ENCODE results near the gene PSAP. TPM values are rescaled to one million over a fixed set of nuclear protein-coding genes. Genes with fewer than 3 reads are reported as not detected.
"Not testable (repeated sequence)": the region's sequence is repeated elsewhere in the genome, so short reads cannot be mapped to it uniquely, and the experiment has no call there.

PSAP gene
- polyA plus RNA-seq, 3 donors: 323 to 822 (median 464) TPM

DNA sequence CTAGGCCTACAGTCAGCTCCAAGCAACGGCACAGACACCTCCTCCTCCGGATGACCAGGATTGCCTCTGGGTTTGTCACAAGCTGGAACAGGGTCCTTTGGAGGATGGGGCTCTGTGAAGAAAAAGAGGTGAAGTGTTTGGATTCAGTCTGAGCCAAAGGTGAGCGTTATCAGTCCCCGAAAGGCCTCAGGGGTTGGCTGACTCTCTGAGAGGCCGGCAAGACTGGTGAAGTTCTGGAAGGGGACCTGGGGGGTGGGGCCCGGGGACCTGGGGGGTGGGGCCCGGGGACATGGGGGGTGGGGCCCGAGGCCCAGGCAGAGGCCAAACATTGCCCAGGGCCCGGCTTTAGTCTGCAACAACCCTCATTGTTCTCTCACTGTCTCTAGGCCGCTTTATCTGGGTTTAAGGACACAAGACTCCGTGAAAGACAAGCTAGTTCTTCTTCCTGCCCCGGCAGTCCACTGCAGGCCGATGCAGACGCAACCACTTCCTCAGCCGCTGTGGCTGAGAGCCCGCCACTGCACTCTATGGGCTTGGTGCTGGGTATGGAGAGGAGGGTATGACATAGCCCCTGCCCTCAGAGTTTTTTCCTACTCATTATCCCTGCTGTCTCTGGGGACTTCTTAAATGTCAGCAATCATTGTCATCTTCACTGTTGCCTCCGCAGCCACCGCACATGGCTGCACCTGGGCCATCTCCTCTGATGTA lies 27.4 kb upstream of the PSAP start:
- H3K27ac ChIP-seq (ENCODE audit: low read depth, low read length): no peak overlapping the region
- WGBS, 3 donors: 39 to 44% (median 43%) methylated on average over 15 to 18 of the region's 18 CpGs

DNA sequence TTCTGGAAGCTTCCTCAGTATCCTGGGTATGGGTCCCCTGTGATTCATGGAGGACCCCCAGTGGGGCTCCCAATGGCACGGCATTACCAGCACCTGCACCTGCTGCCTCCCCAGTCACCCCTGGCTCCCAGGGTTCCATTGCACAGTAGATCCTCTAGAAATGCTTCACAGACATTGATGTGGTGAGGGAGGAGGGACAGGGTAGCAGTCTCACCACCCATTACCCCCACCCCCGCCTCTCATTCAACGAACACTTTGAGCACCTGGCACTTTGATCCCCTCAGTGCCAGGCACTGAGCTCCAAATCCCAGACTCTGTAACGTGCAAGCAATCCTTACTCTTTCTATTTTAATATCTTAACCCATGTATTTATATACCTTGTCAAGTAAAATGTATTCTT lies 26.8 kb upstream of the PSAP start:
- no peak overlapping the region for H3K27ac ChIP-seq (ENCODE audit: low read depth, low read length)
- 78 to 90% (median 90%) methylated on average over 4 of the region's 4 CpGs for WGBS, 3 donors

DNA sequence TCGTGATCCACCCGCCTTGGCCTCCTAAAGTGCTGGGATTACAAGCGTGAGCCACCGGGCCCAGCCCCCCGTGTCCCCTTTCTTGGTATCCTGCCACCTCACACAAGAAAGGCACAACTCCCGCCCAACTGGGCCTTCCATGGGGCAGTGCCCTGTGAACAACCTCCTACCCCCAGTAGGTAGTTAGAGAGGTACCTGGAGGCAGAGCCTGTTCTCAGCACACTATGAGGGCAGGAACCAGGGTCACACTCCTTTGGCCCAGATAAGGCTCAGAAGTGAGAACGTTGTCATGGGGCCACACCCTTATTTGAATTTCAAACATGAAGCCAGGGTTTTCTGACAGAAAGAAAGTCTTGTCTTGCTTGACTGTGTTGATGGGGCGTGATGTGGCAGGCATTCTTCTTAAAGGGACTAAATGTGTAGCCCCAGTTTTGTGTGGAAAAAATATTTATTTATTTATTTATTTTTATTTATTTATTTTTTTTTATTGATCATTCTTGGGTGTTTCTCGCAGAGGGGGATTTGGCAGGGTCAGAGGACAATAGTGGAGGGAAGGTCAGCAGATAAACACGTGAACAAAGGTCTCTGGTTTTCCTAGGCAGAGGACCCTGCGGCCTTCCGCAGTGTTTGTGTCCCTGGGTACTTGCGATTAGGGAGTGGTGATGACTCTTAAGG lies 23.8 kb upstream of the PSAP start:
- not testable (repeated sequence) for H3K27ac ChIP-seq (ENCODE audit: low read depth, low read length)
- WGBS, 3 donors: 86 to 93% (median 90%) methylated on average over 12 to 13 of the region's 13 CpGs

DNA sequence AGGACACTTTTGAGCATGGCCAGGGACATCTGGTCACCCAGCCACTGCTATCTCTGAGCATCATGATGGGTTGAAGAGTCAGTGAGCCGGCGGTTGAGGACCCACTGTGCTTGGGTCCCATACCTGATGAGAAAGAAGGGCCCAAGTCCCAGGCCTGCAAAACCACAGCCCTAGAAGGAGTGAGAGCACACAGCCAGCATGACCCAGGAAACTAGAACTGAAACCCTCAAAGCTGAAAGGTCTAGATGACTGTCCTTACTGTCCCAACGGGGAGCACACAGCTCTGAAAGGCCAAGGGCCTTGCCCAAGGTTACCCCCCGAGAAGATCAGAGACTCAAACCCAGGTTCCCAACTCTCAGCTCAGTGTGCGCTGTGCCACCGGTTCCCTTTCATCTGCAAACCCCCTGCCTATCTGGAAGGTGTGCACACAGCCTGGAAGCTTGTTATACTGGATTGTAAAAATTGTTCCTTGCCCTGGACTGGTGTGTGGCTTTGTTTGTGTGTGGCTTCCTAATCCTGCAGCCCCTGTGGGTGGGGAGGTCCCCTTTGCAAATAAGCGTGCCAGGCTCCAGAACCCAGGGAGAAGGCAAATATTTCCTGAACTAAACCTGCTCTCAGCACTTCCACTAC lies 22.6 kb upstream of the PSAP start:
- WGBS, 3 donors: 84 to 92% (median 87%) methylated on average over 7 of the region's 7 CpGs
- no peak overlapping the region for H3K27ac ChIP-seq (ENCODE audit: low read depth, low read length)

DNA sequence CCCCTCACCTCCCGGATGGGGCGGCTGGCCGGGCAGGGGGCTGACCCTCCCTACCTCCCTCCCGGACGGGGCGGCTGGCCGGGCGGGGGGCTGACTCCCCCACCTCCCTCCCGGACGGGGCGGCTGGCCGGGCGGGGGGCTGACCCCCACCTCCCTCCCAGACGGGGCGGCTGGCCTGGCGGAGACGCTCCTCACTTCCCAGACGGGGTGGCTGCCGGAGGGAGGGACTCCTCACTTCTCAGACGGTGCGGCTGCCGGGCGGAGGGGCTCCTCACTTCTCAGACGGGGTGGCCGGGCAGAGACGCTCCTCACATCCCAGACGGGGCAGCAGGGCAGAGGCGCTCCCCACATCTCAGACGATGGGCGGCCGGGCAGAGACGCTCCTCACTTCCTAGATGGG lies 18.6 kb upstream of the PSAP start:
- whole genome bisulfite sequencing, 3 donors: 90 to 95% (median 93%) methylated on average over 13 to 32 of the region's 32 CpGs

DNA sequence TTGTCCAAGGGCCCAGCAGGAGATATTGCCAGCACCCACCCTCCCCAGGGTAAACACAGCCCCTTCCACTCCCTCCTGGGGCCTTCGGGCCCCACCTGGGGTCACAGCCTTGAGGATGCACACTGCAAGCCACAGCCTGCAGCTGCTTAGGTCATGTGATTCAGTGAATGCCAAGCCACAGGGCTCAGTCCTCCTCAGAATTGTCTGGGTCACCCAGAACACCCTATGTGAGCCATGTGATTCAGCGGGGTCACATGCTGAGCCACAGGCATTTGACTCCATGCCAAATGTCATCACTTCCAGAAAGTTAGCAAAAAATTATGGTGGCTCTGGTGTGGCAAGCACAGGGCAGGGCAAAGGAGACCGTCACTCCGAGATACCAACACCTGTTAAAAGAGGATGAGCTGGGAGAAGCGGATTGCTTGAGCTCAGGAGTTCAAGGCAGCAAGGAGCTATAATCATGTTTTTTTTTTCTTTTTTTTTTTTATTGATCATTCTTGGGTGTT lies 17.2 kb upstream of the PSAP start:
- 52 to 87% (median 60%) methylated on average over 5 of the region's 5 CpGs for WGBS, 3 donors
- no peak overlapping the region for H3K27ac ChIP-seq (ENCODE audit: low read depth, low read length)

More for the DNA sequence above, 18.6 kb upstream of the PSAP start:
- not testable (repeated sequence) for H3K27ac ChIP-seq (ENCODE audit: low read depth, low read length)

DNA sequence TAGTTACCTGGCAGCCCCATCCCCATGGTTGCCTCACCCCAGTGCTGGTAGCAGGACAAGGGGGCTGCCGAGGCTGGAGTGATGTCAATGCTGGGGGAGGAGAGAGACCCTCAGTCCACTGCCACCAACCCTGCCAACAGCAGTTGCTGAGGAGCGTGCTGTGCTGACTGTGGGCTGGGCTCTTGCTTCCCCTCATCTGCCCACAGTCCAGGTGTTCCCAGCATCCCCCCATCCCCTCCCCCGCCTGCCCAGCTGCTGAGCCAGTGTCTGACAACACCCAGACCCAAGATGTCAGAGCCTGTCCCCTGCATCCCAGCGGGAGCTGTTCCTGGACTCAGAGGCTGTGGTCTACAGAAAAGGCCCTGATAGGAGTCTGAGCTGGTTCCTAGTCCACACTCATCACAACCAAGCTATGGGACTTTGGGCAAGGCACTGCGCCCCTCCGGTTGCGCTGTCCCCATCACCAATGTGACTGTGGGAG lies 14.6 kb upstream of the PSAP start:
- WGBS, 3 donors: 82 to 93% (median 87%) methylated on average over 7 of the region's 7 CpGs
- H3K27ac ChIP-seq (ENCODE audit: low read depth, low read length): no peak overlapping the region

DNA sequence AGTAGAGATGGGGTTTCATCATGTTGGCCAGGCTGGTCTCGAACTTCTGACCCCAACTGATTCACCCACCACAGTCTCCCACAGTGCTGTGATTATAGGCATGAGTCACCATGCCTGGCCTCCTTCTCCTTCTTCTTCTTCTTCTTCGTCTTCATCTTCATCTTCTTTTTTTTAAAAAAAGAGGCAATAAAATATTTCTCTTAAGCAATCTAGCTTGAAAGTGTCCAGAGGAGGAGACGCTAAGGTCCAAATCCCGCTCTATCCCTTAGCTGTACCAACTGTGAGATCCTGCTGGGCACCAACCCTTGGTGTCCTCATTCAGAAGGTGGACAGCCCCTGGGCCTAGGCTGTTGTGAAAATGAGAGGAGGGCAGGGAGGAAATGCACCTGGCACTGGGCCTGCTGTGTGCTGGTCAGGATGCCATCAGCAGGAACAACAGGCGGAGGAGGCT lies 13.9 kb upstream of the PSAP start:
- H3K27ac ChIP-seq (ENCODE audit: low read depth, low read length): no peak overlapping the region
- WGBS, 3 donors: 76 to 84% (median 80%) methylated on average over 5 of the region's 5 CpGs

DNA sequence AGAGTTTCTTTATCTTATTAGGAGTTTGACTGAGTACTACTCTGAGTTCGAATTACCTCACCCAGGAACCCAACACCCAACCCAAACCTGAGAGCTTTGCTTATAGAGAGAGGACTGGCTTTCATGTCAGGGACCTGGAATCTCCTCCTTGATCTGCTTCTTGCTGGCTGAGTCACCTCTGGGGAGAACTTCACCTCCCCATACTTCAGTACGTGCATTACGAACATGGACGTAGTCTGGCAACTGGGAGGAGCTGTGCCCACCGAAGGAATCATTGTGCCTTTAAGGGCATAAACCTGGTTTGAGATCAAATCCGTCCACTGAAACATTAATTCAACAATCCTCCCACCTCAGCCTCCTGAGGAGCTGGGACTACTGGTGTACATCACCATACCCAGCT lies 12.2 kb upstream of the PSAP start:
- WGBS, 3 donors: 91 to 97% (median 94%) methylated on average over 6 of the region's 6 CpGs
- no peak overlapping the region for H3K27ac ChIP-seq (ENCODE audit: low read depth, low read length)

DNA sequence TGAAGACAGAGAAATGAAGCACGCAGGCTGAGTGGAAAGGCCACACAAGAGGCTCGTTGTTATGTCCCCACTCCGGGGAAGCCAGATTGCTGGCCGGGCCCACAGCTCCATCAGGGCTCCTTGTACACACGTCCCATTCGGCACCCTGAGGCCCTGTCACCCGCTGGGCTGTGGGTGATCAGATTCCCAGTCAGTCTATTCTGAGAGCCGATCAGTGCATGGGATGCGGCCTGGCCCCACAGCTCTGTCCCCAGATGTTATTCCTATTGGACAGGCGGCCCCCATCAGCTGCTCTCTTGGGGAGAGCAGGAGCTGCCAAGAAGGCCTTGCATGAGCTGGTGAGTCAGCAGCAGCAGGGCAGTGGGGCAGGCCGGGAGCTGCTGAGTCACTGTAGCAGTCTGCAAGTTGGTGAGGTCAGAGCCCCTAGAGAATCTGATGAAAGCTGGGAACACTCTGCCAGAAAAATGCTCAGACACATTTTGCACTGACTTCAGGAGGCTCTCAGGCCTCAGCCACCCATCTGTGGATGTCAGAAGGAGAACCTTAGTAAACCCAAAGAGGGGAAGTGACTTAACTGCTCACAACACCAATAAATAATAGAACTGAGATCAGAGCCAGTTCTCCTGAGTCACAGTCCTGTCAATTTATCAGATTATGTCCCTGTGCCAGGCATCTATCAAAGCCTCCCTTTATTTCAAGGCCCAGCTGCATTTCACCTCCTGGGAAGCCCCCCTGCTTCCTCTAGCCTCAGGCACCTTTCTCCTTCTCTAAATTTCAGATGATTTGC lies 9.4 kb upstream of the PSAP start:
- 40 to 60% (median 42%) methylated on average over 11 of the region's 11 CpGs for WGBS, 3 donors
- H3K27ac ChIP-seq (ENCODE audit: low read depth, low read length): peak overlapping the region; percentile 74

DNA sequence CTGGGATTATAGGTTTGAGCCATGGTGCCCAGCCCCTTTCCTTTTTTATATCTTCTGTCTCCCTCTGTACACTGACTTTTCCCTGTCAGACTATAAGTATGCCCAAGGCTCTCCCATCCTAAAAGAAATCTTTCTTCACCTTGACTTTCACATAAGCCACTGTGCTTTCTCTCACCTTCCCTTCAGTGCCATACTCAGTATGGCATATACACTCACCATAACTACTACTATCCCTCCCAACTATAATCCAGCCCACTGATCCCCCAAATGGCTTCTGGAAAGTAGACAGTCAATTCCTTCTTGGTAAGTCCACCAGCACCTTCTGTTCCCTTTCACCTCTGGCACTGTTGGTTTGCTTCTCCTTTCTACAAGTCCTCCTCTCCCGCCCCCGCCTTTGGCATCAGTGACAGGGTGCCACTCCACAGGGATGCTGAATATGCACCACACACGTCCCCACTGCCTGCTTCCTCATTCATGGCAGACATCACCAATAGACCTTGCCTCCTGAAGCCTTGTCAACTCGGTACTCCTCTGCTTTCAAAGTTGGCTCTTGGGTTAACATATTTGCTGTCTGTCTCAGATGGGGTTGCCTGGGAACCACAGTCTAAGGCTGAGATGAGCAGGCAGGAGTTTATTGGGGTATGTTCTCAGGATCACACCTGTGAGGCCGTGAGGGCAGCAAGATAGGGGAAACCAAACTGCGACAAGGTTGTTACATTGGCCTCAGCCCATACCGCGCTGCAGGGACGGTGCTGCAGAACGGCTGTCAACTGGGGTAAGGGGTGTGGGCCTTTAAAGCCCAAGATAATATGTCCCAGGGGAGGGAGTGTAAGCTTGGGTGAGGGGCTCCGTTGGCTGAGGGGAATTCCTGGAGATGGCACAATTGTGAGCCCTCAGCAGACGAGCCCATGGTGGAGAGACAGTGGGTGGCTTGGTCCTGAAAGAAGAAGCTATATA lies 7.2 kb upstream of the PSAP start:
- 81 to 89% (median 86%) methylated on average over 12 of the region's 12 CpGs for WGBS, 3 donors
- no peak overlapping the region for H3K27ac ChIP-seq (ENCODE audit: low read depth, low read length)

DNA sequence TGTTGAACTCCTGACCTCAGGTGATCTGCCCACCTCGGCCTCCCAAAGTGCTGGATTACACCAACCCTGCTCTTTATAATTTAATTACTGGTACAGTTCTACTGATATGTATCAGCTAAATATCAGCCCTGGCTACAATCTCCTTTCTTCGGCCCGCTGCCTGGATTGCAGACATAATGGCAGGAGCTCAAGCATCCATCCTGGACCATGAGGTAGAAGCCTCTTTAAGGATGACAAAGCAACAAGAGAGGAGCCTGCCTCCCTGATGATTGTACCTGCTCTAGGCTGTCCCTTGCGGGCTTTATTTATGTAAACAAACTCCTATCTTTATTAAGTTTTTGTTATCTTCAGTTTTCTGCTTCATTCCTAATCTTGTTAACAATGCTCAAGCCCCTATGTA lies 5.6 kb upstream of the PSAP start:
- no peak overlapping the region for H3K27ac ChIP-seq (ENCODE audit: low read depth, low read length)
- 91 to 96% (median 93%) methylated on average over 4 of the region's 4 CpGs for WGBS, 3 donors

DNA sequence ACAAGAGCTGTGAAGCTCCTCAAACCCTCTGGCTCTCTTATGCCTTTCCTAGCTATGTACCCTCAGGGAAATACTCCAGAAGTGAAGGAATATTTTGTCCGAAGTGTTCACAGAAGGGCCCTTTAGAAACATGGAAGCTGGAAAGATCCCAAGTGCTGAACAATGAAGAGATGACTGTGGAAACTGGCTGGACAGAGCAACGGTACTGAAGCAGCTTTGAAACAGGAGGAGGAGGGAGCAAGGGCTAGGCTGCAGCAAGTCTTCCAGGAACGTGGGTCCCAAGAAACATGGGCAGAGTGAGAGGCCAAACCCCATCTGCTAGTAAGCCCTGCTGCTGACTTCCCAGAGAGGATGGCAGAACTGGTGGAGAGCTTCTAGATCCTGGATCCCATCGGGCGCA lies 3.0 kb upstream of the PSAP start:
- WGBS, 3 donors: 60 to 62% (median 60%) methylated on average over 5 of the region's 5 CpGs
- no peak overlapping the region for H3K27ac ChIP-seq (ENCODE audit: low read depth, low read length)

DNA sequence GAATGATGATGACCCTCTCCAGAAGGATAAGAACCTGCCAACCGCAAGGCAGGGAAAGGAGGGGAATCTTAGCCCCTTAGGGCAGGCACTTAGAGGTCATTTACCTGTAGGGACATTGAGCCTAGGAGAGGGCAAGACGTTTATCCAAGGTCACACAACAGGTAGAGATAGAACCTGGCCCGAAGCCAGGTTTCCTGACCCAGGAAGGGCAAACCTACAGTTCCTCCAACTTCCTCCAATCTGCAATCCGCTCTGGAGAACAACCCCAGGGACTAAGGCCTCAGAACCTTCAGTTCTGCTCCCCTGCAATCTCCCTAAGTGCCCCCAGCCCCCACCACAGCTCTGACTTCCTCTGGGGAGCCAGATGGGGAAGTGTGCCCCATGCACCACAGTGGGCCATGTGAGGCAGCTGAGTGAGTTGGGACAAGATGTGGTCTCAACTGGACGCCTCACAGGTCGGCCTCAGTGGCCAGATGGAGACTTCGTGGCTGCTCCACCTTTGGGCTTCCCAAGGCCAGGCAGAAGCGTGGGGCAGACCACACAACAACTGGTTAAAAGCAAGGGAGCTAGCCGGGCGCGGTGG lies 1.4 kb upstream of the PSAP start:
- no peak overlapping the region for H3K27ac ChIP-seq (ENCODE audit: low read depth, low read length)
- 66 to 80% (median 78%) methylated on average over 11 of the region's 11 CpGs for WGBS, 3 donors

DNA sequence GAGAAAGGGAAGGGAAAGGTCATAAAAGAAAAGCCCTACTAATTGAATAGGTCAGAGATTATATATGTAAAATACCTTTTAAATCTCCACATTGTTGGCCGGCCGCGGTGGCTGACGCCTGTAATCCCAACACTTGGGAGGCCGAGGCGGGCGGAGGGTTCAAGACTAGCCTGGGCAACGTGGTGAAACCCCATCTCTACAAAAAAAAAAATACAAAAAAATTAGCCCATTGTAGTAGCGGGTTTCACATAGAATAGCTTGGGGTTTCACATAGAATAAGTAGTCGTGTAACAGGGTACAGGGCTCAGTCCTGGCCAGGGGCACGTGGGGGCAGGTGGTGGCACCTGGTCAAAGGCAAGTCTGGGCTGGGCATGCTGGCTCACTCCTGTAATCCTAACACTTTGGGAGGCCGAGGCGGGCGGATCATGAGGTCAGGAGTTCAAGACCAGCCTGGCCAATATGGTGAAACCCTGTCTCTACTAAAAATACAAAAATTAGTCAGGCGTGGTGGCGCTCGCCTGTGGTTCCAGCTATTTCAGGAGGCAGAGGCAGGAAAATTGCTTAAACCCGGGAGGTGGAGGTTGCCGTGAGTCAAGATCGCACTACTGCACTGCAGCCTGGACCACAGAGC lies 529 bp upstream of the PSAP start:
- 43 to 52% (median 45%) methylated on average over 20 of the region's 20 CpGs for WGBS, 3 donors
- H3K27ac ChIP-seq (ENCODE audit: low read depth, low read length): not testable (repeated sequence)

DNA sequence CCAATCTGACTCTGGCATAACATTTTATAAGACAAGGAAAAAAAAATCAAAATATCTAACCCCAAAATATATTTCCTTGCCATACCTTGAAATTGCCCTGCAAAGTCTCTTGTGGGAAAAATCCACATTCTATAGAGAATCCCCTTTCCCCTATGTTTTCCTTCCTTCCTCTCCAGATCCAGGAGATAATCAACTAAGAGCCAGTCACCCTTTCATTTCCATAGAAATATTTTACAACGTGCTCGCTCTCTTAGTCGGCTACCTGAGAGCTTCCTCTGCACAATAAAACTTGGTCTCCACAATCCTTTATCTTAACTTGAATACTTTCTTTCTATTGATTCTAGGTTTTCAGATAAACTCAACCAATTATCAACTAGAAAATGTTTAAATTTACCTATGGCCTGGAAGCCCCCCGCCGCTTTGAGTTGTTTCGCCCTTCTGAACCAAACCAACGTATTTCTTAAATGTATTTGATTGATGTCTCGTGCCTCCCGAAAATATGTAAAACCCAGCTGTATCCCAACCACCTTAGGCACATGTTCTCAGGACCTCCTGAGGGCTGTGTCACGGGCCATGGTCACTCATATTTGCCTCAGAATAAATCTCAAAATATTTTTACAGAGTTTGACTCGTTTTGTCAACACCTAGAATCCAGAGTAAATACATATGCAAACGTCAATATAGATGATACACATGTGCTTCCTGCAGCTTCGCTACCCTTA lies 869 bp downstream of the PSAP start:
- 2 to 3% (median 3%) methylated on average over 13 of the region's 13 CpGs for WGBS, 3 donors
- H3K27ac ChIP-seq (ENCODE audit: low read depth, low read length): peak overlapping the region; percentile 75

Measured in adipose tissue (tissue), 3 donors.